ENCODE results near the gene PRKCD.

PRKCD gene

GRCh38 chr3:53157974-53158580, 2.9 kb upstream of the PRKCD start:
- no peak for DNase-seq

DNA sequence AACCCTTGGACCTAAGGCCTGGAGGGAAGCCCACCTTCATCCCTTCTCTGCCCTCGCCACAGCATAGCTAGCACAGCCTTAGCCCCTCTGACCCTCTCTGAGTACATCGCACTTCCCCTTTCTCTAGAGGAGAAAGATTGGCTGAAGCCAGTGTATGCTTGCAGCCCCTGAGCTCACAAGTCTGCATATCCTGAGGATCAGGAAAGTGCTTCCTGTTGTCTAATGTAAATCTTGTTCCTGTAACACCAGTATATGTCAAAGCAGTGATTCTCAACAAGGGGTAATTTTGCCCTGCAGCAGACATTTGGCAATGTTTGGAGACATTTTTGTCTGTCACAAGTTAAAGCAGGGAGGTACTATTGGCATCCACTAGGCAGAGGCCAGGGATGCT, 2.2 kb upstream of the PRKCD start:
- peak; percentile 71 to 77 for DNase-seq

DNA sequence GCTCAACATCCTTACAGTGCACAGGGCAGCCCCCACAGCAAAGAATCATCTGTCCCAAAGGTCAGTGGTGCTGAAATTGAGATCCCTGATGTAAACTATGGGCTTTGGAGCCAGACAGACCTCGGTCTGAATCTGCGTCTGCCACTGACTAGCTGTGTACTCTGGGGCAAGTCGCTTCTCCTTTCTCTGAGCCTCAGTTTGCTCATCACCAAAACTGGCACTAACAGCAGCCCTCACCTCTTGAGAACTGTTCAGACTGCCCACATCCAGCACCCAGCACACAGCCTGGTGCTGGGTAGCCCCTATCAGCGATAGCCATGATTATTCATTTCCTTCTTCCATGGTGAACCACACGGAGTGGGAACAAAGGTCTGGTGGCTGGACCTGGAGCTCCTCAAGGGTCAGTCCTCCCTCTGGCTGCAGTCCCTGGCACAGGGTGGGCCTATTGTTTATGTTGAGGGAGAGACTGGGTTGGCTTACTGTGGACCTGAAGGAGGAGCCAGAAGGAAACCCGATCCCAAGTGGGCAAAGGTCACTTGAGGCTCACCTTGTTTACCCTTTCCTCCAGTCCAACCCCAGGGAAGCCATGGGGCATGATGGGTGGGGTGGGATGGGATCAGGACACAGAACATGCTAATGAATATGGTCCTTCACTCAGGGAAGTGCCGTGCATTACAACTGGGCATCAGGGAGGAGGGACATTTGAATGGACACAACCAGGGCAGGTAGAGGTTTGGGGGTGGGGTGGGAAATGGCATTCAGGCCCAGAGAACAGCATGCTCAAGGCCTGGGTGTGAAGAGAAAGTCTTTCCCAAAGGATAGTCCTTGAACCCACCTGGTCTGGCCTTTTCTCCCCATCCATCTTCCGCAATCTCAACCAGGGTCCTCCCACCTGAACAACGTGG, 1.6 kb upstream of the PRKCD start:
- no peak for DNase-seq

DNA sequence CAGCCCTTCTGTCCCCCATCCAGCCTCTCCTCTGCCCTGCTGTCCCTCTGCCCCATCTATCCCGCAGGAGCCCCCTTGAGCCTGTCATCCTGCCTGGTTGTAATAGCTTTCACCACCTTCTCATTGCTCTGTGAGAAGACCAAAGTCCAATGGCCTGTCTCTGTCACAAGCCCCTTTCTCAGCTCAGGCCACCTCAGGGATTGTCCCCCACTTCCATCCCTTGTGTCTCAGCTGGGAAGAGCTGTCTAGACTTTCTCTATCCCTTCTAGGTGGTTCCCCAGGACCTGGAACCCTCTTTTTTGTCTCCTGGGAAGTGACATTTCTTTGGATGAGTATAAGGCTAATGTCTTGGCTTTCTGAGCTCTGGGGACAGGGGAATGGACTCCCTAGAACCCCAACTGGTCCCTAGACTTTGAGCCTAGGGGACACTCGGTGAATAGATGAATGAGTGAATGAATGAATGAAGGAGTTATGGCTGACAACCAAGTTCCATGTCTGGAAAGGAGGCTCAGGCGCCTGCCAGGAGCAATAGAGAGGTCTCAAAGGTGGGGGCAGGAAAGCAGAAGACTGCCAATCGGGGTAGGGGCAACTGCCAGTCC, 849 bp upstream of the PRKCD start:
- no peak for DNase-seq

GRCh38 chr3:53161450-53161819, 426 bp downstream of the PRKCD start:
- no peak for DNase-seq

DNA sequence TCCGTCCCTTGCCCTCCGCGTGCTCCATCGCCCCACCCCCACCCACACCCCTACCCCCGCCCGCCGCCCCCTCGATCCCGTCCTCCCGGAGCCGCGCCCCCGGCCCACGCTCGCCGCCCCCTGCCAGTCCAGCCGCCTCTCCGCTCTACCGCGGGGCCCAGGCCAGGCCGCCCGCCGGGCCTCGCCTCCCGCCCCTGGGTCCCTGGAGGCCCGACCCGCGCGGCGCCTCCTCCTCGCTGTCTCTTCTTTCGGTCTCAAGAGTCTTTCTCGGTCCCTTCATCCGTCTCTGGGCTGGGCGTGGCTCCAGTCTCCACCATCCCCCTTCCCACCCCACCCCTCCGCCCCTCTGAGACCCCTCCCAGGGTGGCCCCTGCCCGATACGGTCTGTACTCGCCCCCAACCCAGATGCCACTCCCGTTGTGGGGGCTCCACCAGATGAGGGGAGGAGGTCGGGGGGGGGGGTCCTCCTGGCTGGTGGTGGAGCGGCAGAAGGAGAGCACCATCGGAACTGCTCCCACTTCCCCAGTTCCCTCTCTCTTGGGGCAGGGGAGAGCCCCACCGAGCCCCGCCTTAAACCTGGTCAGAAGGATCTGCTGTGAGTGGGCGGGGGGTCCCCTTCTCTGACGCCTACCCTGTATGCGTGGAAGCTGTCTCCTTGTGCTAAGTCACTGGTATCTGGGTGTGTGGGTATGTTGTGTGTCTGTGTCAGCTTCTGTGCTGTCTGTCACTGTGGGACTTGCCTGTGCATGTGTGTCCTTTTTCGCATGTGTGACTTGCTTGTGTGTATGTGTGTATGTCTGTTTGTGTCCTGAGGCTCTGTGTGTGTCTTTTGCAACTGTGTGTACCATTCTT, 1.0 kb downstream of the PRKCD start:
- peak; percentile 34 to 39 for DNase-seq

GRCh38 chr3:53162672-53163443, 1.8 kb downstream of the PRKCD start:
- no peak for DNase-seq

- DNase-seq: no peak
Measured at GRCh38 chr3:53163444-53164387, 2.7 kb downstream of the PRKCD start.

DNA sequence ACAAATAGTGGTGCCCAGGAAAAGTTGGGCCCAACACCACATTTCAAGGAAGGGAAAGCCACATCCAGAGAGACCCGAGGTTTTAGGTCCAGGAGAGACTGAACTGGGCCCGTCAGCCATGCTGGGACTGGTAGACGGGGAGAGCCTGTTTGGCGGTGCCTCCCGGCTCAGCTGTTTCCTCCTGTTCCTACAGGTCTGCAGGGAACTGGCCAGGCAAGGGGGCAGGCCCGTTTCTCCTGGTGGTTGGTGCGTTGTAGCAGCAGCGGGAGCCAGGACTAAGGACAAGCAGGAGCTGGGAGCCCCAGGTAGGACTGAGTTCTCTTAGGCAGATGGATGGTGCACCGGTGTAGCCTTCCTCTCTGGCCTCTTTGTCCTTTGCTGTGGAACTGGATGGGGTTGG, 3.9 kb downstream of the PRKCD start:
- DNase-seq: no peak

DNA sequence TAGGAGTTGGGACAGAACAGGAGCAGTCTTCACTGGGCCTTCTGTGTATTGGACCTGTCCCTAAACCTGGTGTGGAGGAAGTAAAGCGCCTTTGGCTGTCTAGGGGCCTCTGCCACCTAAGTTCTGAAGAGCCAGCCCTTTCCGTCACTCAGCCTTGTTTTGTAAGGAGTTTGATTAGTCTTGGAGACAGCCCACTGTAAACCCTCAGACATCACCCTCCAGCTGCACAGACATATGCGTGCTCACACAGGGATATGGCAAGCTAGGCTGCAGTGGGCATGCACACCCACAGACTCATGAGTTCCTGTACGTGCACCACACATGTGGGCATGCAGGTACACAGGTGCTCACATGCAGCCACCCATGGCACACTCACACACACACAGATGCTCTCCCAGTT, 5.2 kb downstream of the PRKCD start:
- DNase-seq: no peak

GRCh38 chr3:53166781-53167291, 5.8 kb downstream of the PRKCD start:
- peak; percentile 96 to 99 for DNase-seq

DNA sequence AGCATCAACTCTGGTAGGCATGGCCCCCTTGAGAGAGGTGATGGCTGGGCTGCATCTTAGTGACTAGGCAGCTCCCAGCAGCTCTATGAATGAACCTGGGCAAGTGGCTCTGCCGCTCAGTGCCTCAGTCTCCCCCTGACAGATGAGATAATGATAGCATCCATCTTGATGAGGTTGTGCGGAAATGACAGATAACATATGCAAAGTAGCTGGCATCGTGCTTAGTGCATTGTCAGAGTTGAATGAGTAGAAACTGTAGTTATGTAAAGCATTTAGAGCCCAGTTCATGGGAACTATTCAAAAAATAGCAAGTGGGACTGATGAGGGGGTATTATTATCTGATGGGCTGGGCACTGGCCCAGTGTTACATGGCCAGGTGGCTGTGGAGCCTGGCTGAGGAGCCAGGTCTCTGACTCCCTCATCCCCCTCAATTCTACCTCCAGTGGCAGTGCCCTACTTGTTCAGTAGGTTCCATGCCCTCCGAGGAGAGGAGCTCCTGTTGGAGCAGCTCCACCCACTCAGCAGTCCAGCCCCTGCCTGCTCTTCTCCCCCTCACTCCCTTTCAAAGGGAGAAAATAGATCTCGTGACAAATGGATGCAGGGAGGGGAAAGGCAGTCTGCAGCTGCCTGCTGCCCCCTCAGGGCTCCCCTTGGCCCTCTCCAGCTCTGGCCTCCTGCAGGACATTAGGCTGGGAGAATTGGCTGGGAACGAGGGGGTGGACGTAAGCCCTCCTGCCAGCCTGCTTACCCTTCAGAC, 6.6 kb downstream of the PRKCD start:
- DNase-seq: no peak

DNA sequence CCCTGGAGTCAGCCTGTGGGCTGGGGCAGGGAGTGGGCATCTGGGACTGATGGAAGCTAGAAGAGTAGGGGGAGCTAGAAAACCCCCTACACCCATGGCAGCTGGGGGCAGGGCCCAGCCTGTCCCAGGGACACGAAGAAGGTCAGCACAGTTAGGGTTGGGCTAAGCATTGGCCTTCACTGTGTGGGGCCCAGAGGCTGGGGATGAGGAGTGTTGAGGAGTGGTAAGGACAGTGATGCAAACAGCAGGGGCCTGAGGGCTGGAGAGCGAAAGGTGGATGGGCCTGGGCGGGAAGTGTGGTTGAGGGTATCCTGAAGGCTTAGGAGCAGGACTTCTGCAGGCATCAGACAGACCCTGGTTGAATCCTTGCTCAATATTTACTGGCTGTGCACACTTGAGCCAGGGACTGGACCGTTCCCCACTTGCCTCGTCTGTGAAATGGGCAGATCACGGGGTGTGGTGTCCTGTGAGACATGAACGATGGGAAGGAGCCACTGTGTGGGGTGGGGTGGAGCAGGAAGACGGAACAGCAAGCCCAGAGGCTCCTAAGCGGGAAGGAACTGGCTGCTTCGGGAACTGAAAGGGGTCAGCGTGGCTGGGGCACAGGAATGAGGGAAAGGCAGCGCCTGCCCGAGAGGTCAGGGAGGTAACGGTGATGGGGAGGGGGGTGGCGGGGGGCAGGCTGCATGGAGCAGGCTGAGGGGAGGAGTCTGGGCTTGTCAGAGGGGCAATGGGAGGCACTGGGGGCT, 7.3 kb downstream of the PRKCD start:
- no peak for DNase-seq

GRCh38 chr3:53169045-53169831, 8.2 kb downstream of the PRKCD start:
- DNase-seq: peak; percentile 99

- no peak for DNase-seq
Measured at GRCh38 chr3:53169832-53170324, 8.9 kb downstream of the PRKCD start.

DNA sequence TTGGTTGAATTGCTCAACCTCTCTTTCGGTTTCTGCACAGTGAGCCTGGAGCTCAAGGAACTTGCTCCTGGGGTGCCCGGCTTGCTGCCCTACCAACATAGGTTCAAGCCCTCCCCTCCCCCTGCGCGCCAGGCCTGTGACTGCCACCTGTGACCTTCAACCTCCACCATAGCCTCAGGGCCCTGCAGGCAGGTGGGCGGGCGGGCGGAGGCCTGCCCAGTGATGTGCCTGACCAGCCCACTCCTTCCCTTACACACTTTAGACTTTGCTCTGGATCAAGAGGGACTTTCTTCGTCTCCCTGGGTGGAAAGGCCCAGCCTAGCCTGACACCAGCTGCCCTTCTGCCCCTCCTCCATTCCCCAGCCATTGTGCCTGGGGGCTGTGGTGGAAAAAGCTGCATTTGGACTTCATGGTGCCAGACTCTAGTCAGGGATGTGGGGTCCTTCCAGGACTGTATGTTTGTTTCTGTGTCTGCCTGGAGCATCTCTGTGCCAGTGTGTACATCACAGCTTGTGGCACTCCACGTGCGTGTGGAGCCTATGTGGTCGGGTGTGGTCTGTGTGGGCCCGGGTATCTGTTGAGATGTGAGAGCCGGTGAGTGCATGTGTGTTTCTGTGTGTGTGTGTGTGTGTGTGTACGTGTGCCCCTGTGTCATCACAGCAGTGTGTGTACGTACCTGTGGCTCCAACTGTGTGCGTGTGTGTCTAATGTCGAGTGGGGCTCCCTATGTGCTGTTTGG, 9.5 kb downstream of the PRKCD start:
- DNase-seq: peak; percentile 99 to 100

GRCh38 chr3:53171064-53171418, 10.0 kb downstream of the PRKCD start:
- DNase-seq: no peak
